CD4-positive, alpha-beta T cell (primary cell): ENCODE results near the gene ZNF521. TPM values are rescaled to one million over a fixed set of nuclear protein-coding genes. Genes with fewer than 3 reads are reported as not detected.

Experiments used
- ATAC-seq: fragments of 200-7000 bp; cut with Tn5 transposase; one replicate; pipeline ENCODE4 v1.10.0; 2022; ENCODE audit warnings: mild to moderate bottlenecking; ENCODE audit not compliant: poor library complexity
- CTCF ChIA-PET: fragments of 350-600 bp; sonication (Branson Sonifier 250); formaldehyde crosslinking; loops from one replicate; lab custom pipeline; 2021; ENCODE audit warnings: antibody characterized with exemption, inconsistent platforms; lab: Charles Lee
- POLR2A ChIA-PET: fragments of 350-600 bp; sonication (Branson Sonifier 250); formaldehyde crosslinking; loops from one replicate; lab custom pipeline; 2021; ENCODE audit warnings: antibody characterized with exemption, inconsistent platforms; lab: Charles Lee
- DNase-seq, 14 experiments: peaks; one replicate each; pipeline ENCODE4 v3.0.0-alpha.2; 2013 to 2020; ENCODE audit warnings: mixed read lengths in 2 of 14
- H3K27ac ChIP-seq, 2 donors: one replicate each; pipeline versions ENCODE4 v1.5.1 to v1.7.0; 2013; ENCODE audit warnings: low read length in 2 of 2, low read depth in 1 of 2, mild to moderate bottlenecking in 1 of 2
- H3K27me3 ChIP-seq, 2 experiments: 1 replicate in 1 of 2; 2 replicates in 1 of 2; pipeline versions ENCODE4 v1.6.1 to v1.7.0; 2013; ENCODE audit warnings: low read length in 2 of 2, control low read depth in 1 of 2, mild to moderate bottlenecking in 1 of 2, moderate library complexity in 1 of 2; ENCODE audit not compliant: insufficient read depth in 2 of 2, control insufficient read depth in 1 of 2
- H3K36me3 ChIP-seq: one replicate; pipeline ENCODE4 v1.6.1; 2013; ENCODE audit warnings: low read length, control low read depth; ENCODE audit not compliant: insufficient read depth
- H3K4me1 ChIP-seq: one replicate; pipeline ENCODE4 v1.6.1; 2013; ENCODE audit warnings: low read length, control low read depth; ENCODE audit not compliant: insufficient read depth
- H3K4me3 ChIP-seq: one replicate; pipeline ENCODE4 v1.5.1; 2013; ENCODE audit warnings: mild to moderate bottlenecking, low read length, moderate library complexity
- H3K9me3 ChIP-seq, 2 experiments: 1 replicate in 1 of 2; 2 replicates in 1 of 2; pipeline versions ENCODE4 v1.6.1 to v1.7.0; 2013; ENCODE audit warnings: low read length in 2 of 2, mild to moderate bottlenecking in 2 of 2, control low read depth in 1 of 2, moderate library complexity in 1 of 2; ENCODE audit not compliant: control insufficient read depth in 1 of 2, insufficient read depth in 1 of 2
- H3K27ac Mint-ChIP-seq: one replicate; pipeline ENCODE4 v1.8.0; 2020; ENCODE audit warnings: mixed read lengths
- H3K27me3 Mint-ChIP-seq: one replicate; pipeline ENCODE4 v1.8.0; 2021; ENCODE audit warnings: mixed read lengths
- H3K36me3 Mint-ChIP-seq: one replicate; pipeline ENCODE4 v1.8.0; 2021; ENCODE audit warnings: low read depth, mixed read lengths
- H3K4me1 Mint-ChIP-seq: one replicate; pipeline ENCODE4 v1.8.0; 2021; ENCODE audit warnings: low read depth, mixed read lengths
- H3K4me3 Mint-ChIP-seq: one replicate; pipeline ENCODE4 v1.8.0; 2020; ENCODE audit warnings: mild to moderate bottlenecking, mixed read lengths
- H3K9me3 Mint-ChIP-seq: one replicate; pipeline ENCODE4 v1.8.0; 2020; ENCODE audit warnings: mixed read lengths
- intact Hi-C, 2 experiments: fragments of 100-400 bp; cut with DNase I in 1 of 2; cut with micrococcal nuclease in 1 of 2; formaldehyde crosslinking; loops; one replicate each; pipeline versions ENCODE4 v1.15.1 to v1.9.0; 2023 to 2025; cut with DNase I, micrococcal nuclease
- total RNA-seq, 174 experiments: library from RNA in 2 of 174; stranded (reverse) in 2 of 174; gene quantifications; one replicate each; pipeline ENCODE4 v1.2.3 and lab custom pipeline; 2021 to 2026
- TF ChIP-seq, protein P1 (sequence below): fragments of 200-600 bp; IDR thresholded peaks from one replicate; pipeline ENCODE4 v1.8.0; 2022; ENCODE audit warnings: antibody characterized with exemption, mild to moderate bottlenecking

The ZNF521 gene
- total RNA-seq, 2 experiments from 2014 or later, result not detected

DNA sequence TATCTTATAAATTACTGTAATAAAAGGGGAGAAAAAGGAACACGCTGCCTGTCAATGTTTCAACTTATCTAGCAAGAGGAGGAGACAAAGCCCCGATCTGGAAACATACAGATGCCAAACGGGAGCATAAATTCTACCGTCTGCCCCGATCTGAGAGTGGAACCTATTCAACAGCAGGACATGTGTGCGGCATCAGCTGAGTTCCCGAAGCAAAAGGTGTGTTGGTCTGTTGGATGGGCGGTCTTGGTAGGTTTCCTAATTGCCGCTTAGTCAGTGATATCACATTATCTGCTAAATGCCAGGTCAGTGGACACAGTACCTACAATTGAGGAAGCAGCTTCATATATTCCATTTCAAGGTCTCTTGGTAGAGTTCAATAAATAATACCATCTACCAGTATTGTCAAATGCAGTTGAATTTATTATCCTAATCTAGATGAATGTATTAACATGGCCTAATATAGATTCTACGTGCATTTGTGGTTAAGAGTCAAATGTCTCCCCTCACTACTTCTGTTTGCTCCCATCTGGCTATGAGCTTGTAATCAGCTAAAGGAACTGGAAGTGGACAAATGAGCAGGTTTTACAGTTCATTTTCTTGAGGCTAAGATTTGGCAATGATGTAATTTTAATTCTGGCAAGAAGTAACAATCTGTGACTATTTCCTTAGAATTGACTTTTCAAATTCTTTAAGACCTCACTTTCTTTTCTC is 219.0 kb downstream of the ZNF521 start:
- no peak overlapping the region for H3K4me3 Mint-ChIP-seq
- ChIA-PET POLR2A (no interaction called here), CTCF (no interaction called here)
- H3K27ac ChIP-seq, result no peak overlapping the region
- no peaks in the 10 kb centered on the region for H3K27me3 Mint-ChIP-seq
- H3K4me1 ChIP-seq, result no peaks in the 10 kb centered on the region
- H3K27ac Mint-ChIP-seq, result no peak overlapping the region
- no peaks in the 10 kb centered on the region for H3K36me3 ChIP-seq
- no peaks in the 10 kb centered on the region for H3K9me3 ChIP-seq
- intact Hi-C loops, result no loop called here
- TF ChIP-seq, protein P1, sequence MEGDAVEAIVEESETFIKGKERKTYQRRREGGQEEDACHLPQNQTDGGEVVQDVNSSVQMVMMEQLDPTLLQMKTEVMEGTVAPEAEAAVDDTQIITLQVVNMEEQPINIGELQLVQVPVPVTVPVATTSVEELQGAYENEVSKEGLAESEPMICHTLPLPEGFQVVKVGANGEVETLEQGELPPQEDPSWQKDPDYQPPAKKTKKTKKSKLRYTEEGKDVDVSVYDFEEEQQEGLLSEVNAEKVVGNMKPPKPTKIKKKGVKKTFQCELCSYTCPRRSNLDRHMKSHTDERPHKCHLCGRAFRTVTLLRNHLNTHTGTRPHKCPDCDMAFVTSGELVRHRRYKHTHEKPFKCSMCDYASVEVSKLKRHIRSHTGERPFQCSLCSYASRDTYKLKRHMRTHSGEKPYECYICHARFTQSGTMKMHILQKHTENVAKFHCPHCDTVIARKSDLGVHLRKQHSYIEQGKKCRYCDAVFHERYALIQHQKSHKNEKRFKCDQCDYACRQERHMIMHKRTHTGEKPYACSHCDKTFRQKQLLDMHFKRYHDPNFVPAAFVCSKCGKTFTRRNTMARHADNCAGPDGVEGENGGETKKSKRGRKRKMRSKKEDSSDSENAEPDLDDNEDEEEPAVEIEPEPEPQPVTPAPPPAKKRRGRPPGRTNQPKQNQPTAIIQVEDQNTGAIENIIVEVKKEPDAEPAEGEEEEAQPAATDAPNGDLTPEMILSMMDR, result no peak
- ATAC-seq (no peak), DNase-seq (no peak)
- no peaks in the 10 kb centered on the region for H3K9me3 Mint-ChIP-seq
- no peaks in the 10 kb centered on the region for H3K27me3 ChIP-seq
- no peaks in the 10 kb centered on the region for H3K4me1 Mint-ChIP-seq
- no peaks in the 10 kb centered on the region for H3K36me3 Mint-ChIP-seq
- no peak overlapping the region for H3K4me3 ChIP-seq

- ChIA-PET CTCF (no interaction called here), POLR2A (no interaction called here)
- H3K27me3 ChIP-seq, result no peaks in the 10 kb centered on the region
- H3K36me3 ChIP-seq, result no peaks in the 10 kb centered on the region
- Mint-ChIP-seq H3K4me1 (no peaks in the 10 kb centered on the region), H3K27ac (no peak overlapping the region), H3K4me3 (no peak overlapping the region), H3K27me3 (peaks cover 4% of the 10 kb centered on the region), H3K36me3 (no peaks in the 10 kb centered on the region), H3K9me3 (no peaks in the 10 kb centered on the region)
- no peak overlapping the region for H3K27ac ChIP-seq
- TF ChIP-seq, protein P1, result no peak
- no peak for ATAC-seq
- H3K9me3 ChIP-seq, result no peaks in the 10 kb centered on the region
- DNase-seq, result no peak
- no peaks in the 10 kb centered on the region for H3K4me1 ChIP-seq
- no peak overlapping the region for H3K4me3 ChIP-seq
- intact Hi-C loops, result loop anchor here in 1 of 2 experiments (10.0 kb wide), 1 partner anchor 62 kb away; no protein-coding TSS in a partner anchor
Observed at GRCh38 chr18:25126751-25127150, 225.2 kb downstream of the ZNF521 start.

DNA sequence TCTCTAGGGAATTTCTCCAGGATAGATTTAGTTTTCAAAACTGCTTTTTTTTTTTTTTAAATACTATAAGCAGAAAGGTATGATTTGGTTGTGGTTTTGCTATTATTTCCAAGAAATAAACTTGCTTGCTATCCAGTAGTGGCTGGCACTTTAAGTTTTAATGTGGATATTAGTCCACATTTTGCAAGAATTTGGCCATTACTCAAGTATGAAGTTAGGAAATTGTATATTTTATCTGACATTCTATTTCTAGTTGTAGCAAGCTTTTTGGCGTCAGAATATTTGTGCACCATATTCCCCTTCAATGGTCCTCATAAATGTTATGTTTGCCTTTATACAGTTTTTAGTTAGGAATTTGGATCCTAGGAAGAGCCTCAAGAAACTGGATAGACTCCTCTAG is 226.3 kb downstream of the ZNF521 start:
- H3K4me3 ChIP-seq, result no peak overlapping the region
- Mint-ChIP-seq H3K27me3 (peaks cover 4% of the 10 kb centered on the region), H3K27ac (no peak overlapping the region), H3K9me3 (no peaks in the 10 kb centered on the region), H3K4me1 (no peaks in the 10 kb centered on the region), H3K4me3 (no peak overlapping the region), H3K36me3 (no peaks in the 10 kb centered on the region)
- no peaks in the 10 kb centered on the region for H3K4me1 ChIP-seq
- ATAC-seq, result no peak
- no peaks in the 10 kb centered on the region for H3K27me3 ChIP-seq
- H3K27ac ChIP-seq, result no peak overlapping the region
- TF ChIP-seq, protein P1, result no peak
- H3K9me3 ChIP-seq, result no peaks in the 10 kb centered on the region
- no peaks in the 10 kb centered on the region for H3K36me3 ChIP-seq
- ChIA-PET POLR2A (no interaction called here), CTCF (no interaction called here)
- no peak for DNase-seq
- intact Hi-C loops, result loop anchor here in 1 of 2 experiments (10.0 kb wide), 1 partner anchor 61 kb away; no protein-coding TSS in a partner anchor
